ENCODE results near the gene RNASET2.

Gene RNASET2

DNA sequence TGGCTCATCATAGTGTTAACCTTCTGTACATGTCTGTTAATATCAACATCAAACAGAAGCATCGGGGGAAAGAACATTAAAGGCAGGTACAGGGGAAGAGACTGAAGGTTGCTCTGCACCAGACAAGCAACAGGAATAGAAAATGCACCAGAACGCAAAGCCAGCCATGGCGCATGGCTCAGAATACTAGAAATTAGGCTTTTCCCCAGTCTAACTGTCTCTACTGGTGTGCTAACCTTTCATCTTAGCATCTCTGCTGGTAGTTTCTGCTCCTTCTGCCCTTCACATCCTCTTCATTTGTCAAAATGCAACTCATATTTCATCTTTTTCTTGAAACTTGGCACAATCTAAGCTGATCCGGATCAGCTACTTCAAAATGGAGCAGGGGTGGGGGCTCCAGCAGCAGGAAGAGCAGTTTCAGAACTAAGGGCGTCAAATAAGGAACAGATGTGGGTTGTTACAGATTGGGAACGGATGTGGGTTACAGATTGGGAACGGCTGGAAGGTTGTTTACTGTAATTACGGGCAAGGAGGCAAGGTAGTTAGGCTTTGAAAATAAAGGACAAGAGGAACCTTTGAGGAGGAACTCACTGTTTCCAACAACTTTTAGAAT, 13.1 kb upstream of the RNASET2 start:
- no peak overlapping the region for H3K27ac ChIP-seq (ENCODE audit: low read depth, low read length)
- no peak overlapping the region for H3K23ac ChIP-seq (ENCODE audit: low read length)
- H3K9me3 ChIP-seq (ENCODE audit: insufficient read depth, low read depth, low read length) = peaks cover 2% of the 10 kb centered on the region
- H3K4me2 ChIP-seq (ENCODE audit: low read length) = no peak overlapping the region
- H2AK5ac ChIP-seq (ENCODE audit: low read length) = no peak overlapping the region
- H4K91ac ChIP-seq (ENCODE audit: low read depth, low read length) = no peak overlapping the region
- H2BK120ac ChIP-seq (ENCODE audit: insufficient read depth, low read length, poor library complexity) = no peak overlapping the region
- no peak overlapping the region for H3K18ac ChIP-seq (ENCODE audit: low read length)
- no peak overlapping the region for H3K14ac ChIP-seq (ENCODE audit: low read length)
- no peak overlapping the region for H4K12ac ChIP-seq (ENCODE audit: low read depth, low read length)
- H2AFZ ChIP-seq (ENCODE audit: insufficient read depth, low read length, poor library complexity) = no peak overlapping the region
- H3K79me2 ChIP-seq (ENCODE audit: control insufficient read depth, insufficient read depth, low read length, poor library complexity) = no peaks in the 10 kb centered on the region
- no peak overlapping the region for H3K4me3 ChIP-seq (ENCODE audit: low read depth, low read length)
- DNase-seq = no peak
- WGBS (ENCODE audit: extremely low coverage, insufficient coverage, insufficient read length) = no CpG with 5 or more reads among the region's 8 CpGs
- H2BK5ac ChIP-seq (ENCODE audit: low read depth, low read length, poor library complexity) = no peak overlapping the region
- H3K4me1 ChIP-seq (ENCODE audit: control insufficient read depth in 1 of 2, insufficient read depth in 2 of 2, low read length in 2 of 2) = no peaks in the 10 kb centered on the region
- H4K8ac ChIP-seq (ENCODE audit: low read depth, low read length) = no peak overlapping the region
- peaks cover 0 to 8% of the 10 kb centered on the region in 2 experiments for H3K36me3 ChIP-seq (ENCODE audit: control insufficient read depth in 1 of 2, insufficient read depth in 2 of 2, low read length in 2 of 2)
- no peak overlapping the region for H3K9ac ChIP-seq (ENCODE audit: low read length)
- no peaks in the 10 kb centered on the region for H3K79me1 ChIP-seq (ENCODE audit: low read length)
- H2BK12ac ChIP-seq (ENCODE audit: low read length) = no peak overlapping the region
- no peak overlapping the region for H3K4ac ChIP-seq (ENCODE audit: low read depth, low read length)
- H3K27me3 ChIP-seq (ENCODE audit: insufficient read depth, low read length) = no peaks in the 10 kb centered on the region

DNA sequence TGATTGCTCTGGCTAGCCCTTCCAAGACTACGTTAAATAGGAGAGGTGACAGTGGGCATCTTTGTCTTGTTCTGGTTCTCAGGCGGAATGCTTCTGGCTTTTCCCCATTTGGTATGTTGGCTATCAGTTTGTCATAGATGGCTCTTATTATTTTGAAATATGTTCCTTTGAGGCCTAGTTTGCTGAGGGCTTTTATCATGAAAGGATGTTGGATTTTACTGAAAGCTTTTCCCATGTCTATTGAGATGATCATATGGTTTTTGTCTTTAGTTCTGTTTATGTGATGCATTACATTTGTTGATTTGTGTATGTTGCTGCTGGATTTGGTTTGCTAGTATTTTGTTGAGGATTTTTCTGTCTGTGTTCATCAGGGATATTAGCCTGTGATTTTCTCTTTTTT, 9.9 kb upstream of the RNASET2 start:
- Histone ChIP-seq H3K4me1 (ENCODE audit: control insufficient read depth in 1 of 2, insufficient read depth in 2 of 2, low read length in 2 of 2) (no peaks in the 10 kb centered on the region), H4K8ac (ENCODE audit: low read depth, low read length) (no peak overlapping the region), H3K18ac (ENCODE audit: low read length) (no peak overlapping the region), H3K23ac (ENCODE audit: low read length) (no peak overlapping the region), H4K91ac (ENCODE audit: low read depth, low read length) (no peak overlapping the region), H4K12ac (ENCODE audit: low read depth, low read length) (no peak overlapping the region), H2BK12ac (ENCODE audit: low read length) (no peak overlapping the region), H3K4ac (ENCODE audit: low read depth, low read length) (no peak overlapping the region), H3K4me3 (ENCODE audit: low read depth, low read length) (no peak overlapping the region), H2BK5ac (ENCODE audit: low read depth, low read length, poor library complexity) (no peak overlapping the region), H3K79me1 (ENCODE audit: low read length) (no peaks in the 10 kb centered on the region), H2AK5ac (ENCODE audit: low read length) (no peak overlapping the region), H3K27ac (ENCODE audit: low read depth, low read length) (no peak overlapping the region), H3K9ac (ENCODE audit: low read length) (no peak overlapping the region), H3K36me3 (ENCODE audit: control insufficient read depth in 1 of 2, insufficient read depth in 2 of 2, low read length in 2 of 2) (peaks cover 0 to 2% of the 10 kb centered on the region in 2 experiments), H2AFZ (ENCODE audit: insufficient read depth, low read length, poor library complexity) (no peak overlapping the region), H3K9me3 (ENCODE audit: insufficient read depth, low read depth, low read length) (peaks cover 2% of the 10 kb centered on the region), H2BK120ac (ENCODE audit: insufficient read depth, low read length, poor library complexity) (no peak overlapping the region), H3K14ac (ENCODE audit: low read length) (no peak overlapping the region), H3K79me2 (ENCODE audit: control insufficient read depth, insufficient read depth, low read length, poor library complexity) (no peaks in the 10 kb centered on the region), H3K27me3 (ENCODE audit: insufficient read depth, low read length) (no peaks in the 10 kb centered on the region), H3K4me2 (ENCODE audit: low read length) (no peak overlapping the region)
- no CpG with 5 or more reads among the region's 2 CpGs for WGBS (ENCODE audit: extremely low coverage, insufficient coverage, insufficient read length)
- no peak for DNase-seq

DNA sequence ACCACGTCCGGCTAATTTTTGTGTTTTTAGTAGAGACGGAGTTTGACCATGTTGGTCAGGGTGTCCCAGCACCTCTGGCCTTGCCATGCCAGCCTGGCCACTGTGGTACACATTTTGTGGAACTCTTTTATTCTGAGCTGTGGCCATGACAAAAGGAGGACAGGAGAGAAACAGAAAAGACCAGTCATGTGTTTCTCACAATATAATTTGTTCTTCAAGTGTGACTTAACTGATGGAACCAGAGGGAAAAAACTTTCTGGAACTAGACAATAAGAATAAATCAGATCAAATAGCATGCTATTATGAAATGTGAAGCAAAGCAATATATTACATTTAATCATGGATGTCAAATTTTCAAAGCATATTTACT, 4.2 kb upstream of the RNASET2 start:
- H4K8ac ChIP-seq (ENCODE audit: low read depth, low read length) = no peak overlapping the region
- no peak overlapping the region for H3K4me2 ChIP-seq (ENCODE audit: low read length)
- no peak overlapping the region for H3K18ac ChIP-seq (ENCODE audit: low read length)
- H2BK120ac ChIP-seq (ENCODE audit: insufficient read depth, low read length, poor library complexity) = no peak overlapping the region
- H4K91ac ChIP-seq (ENCODE audit: low read depth, low read length) = no peak overlapping the region
- H3K9me3 ChIP-seq (ENCODE audit: insufficient read depth, low read depth, low read length) = no peaks in the 10 kb centered on the region
- peaks cover 4% of the 10 kb centered on the region for H3K79me1 ChIP-seq (ENCODE audit: low read length)
- no peak for DNase-seq
- WGBS (ENCODE audit: extremely low coverage, insufficient coverage, insufficient read length) = no CpG with 5 or more reads among the region's 3 CpGs
- no peak overlapping the region for H3K23ac ChIP-seq (ENCODE audit: low read length)
- no peaks in the 10 kb centered on the region for H3K27me3 ChIP-seq (ENCODE audit: insufficient read depth, low read length)
- no peak overlapping the region for H2BK5ac ChIP-seq (ENCODE audit: low read depth, low read length, poor library complexity)
- no peak overlapping the region for H3K27ac ChIP-seq (ENCODE audit: low read depth, low read length)
- H3K14ac ChIP-seq (ENCODE audit: low read length) = no peak overlapping the region
- peaks cover 4% of the 10 kb centered on the region for H3K79me2 ChIP-seq (ENCODE audit: control insufficient read depth, insufficient read depth, low read length, poor library complexity)
- H2BK12ac ChIP-seq (ENCODE audit: low read length) = no peak overlapping the region
- no peak overlapping the region for H2AFZ ChIP-seq (ENCODE audit: insufficient read depth, low read length, poor library complexity)
- H3K4ac ChIP-seq (ENCODE audit: low read depth, low read length) = no peak overlapping the region
- H4K12ac ChIP-seq (ENCODE audit: low read depth, low read length) = no peak overlapping the region
- H3K4me3 ChIP-seq (ENCODE audit: low read depth, low read length) = no peak overlapping the region
- peaks cover 8 to 9% of the 10 kb centered on the region in 2 experiments for H3K4me1 ChIP-seq (ENCODE audit: control insufficient read depth in 1 of 2, insufficient read depth in 2 of 2, low read length in 2 of 2)
- no peak overlapping the region for H3K9ac ChIP-seq (ENCODE audit: low read length)
- H2AK5ac ChIP-seq (ENCODE audit: low read length) = no peak overlapping the region
- H3K36me3 ChIP-seq (ENCODE audit: control insufficient read depth in 1 of 2, insufficient read depth in 2 of 2, low read length in 2 of 2) = no peaks in the 10 kb centered on the region

DNA sequence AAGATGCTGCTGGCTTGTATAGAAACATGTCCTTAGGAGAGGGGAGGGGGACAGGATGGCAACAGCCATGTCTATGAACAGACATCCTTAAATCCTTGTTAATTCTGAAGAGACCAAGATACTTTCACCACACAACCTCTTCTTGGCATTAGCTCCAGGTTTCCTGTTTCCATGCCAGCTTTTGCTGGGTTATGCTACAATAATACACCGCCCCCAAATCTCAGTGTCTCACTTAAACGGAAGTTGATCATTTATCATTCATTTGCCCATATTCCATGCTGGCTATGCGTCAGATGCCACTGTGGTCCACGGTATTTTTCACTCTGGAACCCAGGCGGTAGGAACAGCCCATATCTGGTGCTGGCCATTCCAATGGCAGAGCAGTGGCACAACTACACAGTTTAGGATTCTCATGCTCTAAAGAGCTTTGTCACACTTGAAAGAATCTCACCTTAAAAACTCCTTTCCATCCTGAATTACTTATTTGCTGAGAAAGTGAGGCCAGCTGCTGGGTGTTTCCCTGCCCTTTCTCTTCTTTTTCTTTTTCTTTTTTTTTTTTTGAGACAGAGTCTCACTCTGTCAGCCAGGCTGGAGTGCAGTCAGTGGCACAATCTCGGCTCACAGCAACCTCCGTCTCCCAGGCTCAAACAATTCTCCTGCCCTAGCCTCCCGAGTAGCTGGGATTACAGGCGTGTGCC, 3.7 kb upstream of the RNASET2 start:
- H2BK12ac ChIP-seq (ENCODE audit: low read length) = no peak overlapping the region
- peaks cover 4% of the 10 kb centered on the region for H3K79me1 ChIP-seq (ENCODE audit: low read length)
- H2AK5ac ChIP-seq (ENCODE audit: low read length) = no peak overlapping the region
- no peak overlapping the region for H2AFZ ChIP-seq (ENCODE audit: insufficient read depth, low read length, poor library complexity)
- no peaks in the 10 kb centered on the region for H3K27me3 ChIP-seq (ENCODE audit: insufficient read depth, low read length)
- H4K8ac ChIP-seq (ENCODE audit: low read depth, low read length) = no peak overlapping the region
- no peak overlapping the region for H3K4me3 ChIP-seq (ENCODE audit: low read depth, low read length)
- no peak overlapping the region for H2BK5ac ChIP-seq (ENCODE audit: low read depth, low read length, poor library complexity)
- no peak overlapping the region for H3K27ac ChIP-seq (ENCODE audit: low read depth, low read length)
- H3K14ac ChIP-seq (ENCODE audit: low read length) = no peak overlapping the region
- no peak overlapping the region for H3K4me2 ChIP-seq (ENCODE audit: low read length)
- H3K4ac ChIP-seq (ENCODE audit: low read depth, low read length) = no peak overlapping the region
- H3K4me1 ChIP-seq (ENCODE audit: control insufficient read depth in 1 of 2, insufficient read depth in 2 of 2, low read length in 2 of 2) = peaks cover 9 to 13% of the 10 kb centered on the region in 2 experiments
- no peaks in the 10 kb centered on the region for H3K36me3 ChIP-seq (ENCODE audit: control insufficient read depth in 1 of 2, insufficient read depth in 2 of 2, low read length in 2 of 2)
- no peak for DNase-seq
- no peak overlapping the region for H3K18ac ChIP-seq (ENCODE audit: low read length)
- H4K91ac ChIP-seq (ENCODE audit: low read depth, low read length) = no peak overlapping the region
- H3K79me2 ChIP-seq (ENCODE audit: control insufficient read depth, insufficient read depth, low read length, poor library complexity) = peaks cover 4% of the 10 kb centered on the region
- peaks cover 4% of the 10 kb centered on the region for H3K9me3 ChIP-seq (ENCODE audit: insufficient read depth, low read depth, low read length)
- H4K12ac ChIP-seq (ENCODE audit: low read depth, low read length) = no peak overlapping the region
- H2BK120ac ChIP-seq (ENCODE audit: insufficient read depth, low read length, poor library complexity) = no peak overlapping the region
- no CpG with 5 or more reads among the region's 9 CpGs for WGBS (ENCODE audit: extremely low coverage, insufficient coverage, insufficient read length)
- no peak overlapping the region for H3K23ac ChIP-seq (ENCODE audit: low read length)
- H3K9ac ChIP-seq (ENCODE audit: low read length) = no peak overlapping the region

Measured in trophoblast cell (in vitro differentiated cells and primary cell).